ENCODE measurements around the gene TUFM. TPM values are rescaled to one million over a fixed set of nuclear protein-coding genes. Genes with fewer than 3 reads are reported as not detected.

TUFM gene
- total RNA-seq, 2 experiments from 2014 or later: 156 to 199 TPM

DNA sequence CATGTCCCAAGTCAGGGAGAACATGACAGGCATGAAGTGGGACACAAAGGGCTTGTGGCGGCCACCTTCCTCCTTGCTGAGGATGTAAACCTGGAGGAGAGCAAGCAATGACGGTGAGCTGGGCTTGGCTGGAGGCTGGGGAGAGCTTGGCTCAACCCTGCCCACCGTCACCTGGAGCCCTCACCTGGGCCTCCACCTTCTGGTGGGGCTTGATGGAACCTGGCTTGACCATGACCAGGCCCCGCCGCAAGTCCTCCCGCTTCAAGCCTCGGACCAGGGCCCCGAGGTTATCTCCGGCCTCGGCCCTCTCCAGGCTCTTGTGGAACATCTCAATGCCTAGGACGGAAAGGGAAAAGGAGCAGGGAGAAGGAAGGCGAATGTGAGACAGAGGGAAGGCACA lies 2.4 kb downstream of the TUFM start:
- ATAC-seq: no peak
- H3K27ac Mint-ChIP-seq: no peak overlapping the region
- CTCF ChIA-PET: interaction anchor here (1.2 kb wide), 1 partner anchor 21 kb away, joined by 4 read pairs; no protein-coding TSS in a partner anchor
- H3K9me3 Mint-ChIP-seq (ENCODE audit: low read depth): no peaks in the 10 kb centered on the region
- no peak for DNase-seq
- peaks cover 23% of the 10 kb centered on the region for H3K4me1 Mint-ChIP-seq
- H3K27me3 Mint-ChIP-seq: no peaks in the 10 kb centered on the region
- no peak overlapping the region for H3K4me3 Mint-ChIP-seq
- H3K36me3 Mint-ChIP-seq: peaks cover 23% of the 10 kb centered on the region

DNA sequence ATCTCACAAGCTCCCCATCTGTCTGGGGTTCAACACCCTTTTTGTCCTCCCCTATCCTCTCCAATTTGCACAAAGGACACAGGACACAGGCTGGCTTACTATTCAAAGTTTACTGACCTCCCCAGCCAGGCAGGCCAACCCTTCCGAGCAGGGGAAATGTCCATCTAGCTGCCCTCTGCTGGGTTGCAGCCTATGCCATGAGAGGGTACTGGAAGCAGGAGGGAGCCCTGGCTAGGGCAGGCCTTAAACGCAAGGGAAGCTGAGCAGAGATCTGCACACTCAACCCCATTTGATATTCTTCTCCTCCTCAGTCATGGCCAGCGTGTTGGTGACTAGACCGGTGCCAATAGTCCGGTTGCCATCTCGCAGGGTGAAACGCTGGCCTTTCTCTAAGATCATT lies 3.5 kb downstream of the TUFM start:
- ATAC-seq: no peak
- Mint-ChIP-seq H3K4me1 (peaks cover 25% of the 10 kb centered on the region), H3K9me3 (ENCODE audit: low read depth) (no peaks in the 10 kb centered on the region), H3K4me3 (no peak overlapping the region), H3K27me3 (no peaks in the 10 kb centered on the region), H3K36me3 (peaks cover 31% of the 10 kb centered on the region), H3K27ac (no peak overlapping the region)
- CTCF ChIA-PET: interaction anchor here (1.2 kb wide), 1 partner anchor 22 kb away, joined by 4 read pairs; no protein-coding TSS in a partner anchor
- no peak for DNase-seq

DNA sequence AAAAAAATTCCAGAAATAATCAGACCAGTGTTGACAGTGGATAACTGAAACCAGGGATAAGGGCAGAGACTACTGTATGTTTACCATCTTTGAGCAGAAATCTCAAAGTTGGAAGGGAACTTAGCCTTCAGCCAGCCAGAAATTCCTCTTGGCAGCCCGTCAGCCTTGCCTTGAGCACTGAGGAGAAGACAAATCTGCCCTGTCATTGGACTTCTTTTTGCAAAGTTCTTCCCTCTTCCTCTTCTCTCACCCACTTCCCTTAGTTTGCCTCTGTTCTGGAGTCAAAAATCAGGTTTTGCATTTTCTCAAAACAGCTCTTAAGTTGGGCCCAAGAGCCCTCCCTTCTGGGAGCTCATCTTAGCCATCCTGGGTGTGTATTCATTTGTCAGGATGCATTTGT lies 6.2 kb downstream of the TUFM start:
- ATAC-seq (no peak), DNase-seq (no peak)
- Mint-ChIP-seq H3K36me3 (peaks cover 40% of the 10 kb centered on the region), H3K27ac (no peak overlapping the region), H3K27me3 (no peaks in the 10 kb centered on the region), H3K4me1 (peaks cover 8% of the 10 kb centered on the region), H3K9me3 (ENCODE audit: low read depth) (no peaks in the 10 kb centered on the region), H3K4me3 (no peak overlapping the region)
- CTCF ChIA-PET: no interaction called here

DNA sequence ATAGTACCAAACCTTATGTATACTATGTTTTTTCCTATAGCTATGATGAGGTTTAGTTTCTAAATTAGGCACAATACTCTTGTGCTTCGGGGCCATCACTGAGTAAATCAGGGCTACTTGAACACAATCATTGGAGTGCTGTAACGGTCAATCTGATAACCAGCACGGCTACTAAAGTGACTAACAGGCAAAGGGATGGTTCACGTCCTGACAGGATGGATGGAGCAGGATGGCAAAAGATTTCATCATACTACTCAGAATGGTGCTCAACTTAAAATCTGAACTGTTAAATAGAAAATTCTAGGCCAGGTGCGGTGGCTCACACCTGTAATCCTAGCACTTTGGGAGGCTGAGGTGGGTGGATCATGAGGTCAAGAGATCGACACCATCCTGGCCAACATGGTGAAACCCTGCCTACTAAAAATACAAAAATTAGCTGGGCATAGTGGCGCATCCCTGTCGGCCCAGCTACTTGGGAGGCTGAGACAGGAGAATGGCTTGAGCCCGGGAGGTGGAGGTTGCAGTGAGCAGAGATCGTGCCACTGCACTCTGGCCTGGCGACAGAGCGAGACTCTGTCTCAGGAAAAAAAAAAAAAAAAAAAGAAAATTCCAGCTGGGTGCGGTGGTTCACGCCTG lies 7.0 kb downstream of the TUFM start:
- Mint-ChIP-seq H3K9me3 (ENCODE audit: low read depth) (no peaks in the 10 kb centered on the region), H3K4me3 (no peak overlapping the region), H3K36me3 (peaks cover 45% of the 10 kb centered on the region), H3K27me3 (no peaks in the 10 kb centered on the region), H3K27ac (no peak overlapping the region), H3K4me1 (peaks cover 2% of the 10 kb centered on the region)
- ATAC-seq: no peak
- CTCF ChIA-PET: no interaction called here
- DNase-seq: no peak

DNA sequence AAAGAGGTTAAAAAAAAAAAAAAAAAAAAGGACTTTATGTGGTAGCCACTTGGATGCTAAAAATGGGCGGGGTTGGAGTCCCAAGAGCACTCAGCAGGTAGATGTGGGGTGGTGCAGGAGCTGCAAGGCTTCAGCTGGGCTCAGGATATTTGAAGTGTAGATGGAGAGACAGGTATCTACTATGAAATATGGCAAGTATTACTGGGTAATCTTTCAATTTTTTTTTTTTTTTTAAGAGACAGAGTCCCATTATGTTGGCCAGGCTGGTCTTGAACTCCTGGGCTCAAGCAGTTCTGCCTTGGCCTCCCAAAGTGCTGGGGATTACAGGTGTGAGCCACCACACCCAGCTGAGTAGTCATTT lies 7.6 kb downstream of the TUFM start:
- ATAC-seq (no peak), DNase-seq (no peak)
- H3K27ac Mint-ChIP-seq: peak overlapping the region; percentile 38
- no peak overlapping the region for H3K4me3 Mint-ChIP-seq
- H3K9me3 Mint-ChIP-seq (ENCODE audit: low read depth): no peaks in the 10 kb centered on the region
- H3K4me1 Mint-ChIP-seq: peaks cover 2% of the 10 kb centered on the region
- H3K36me3 Mint-ChIP-seq: peaks cover 50% of the 10 kb centered on the region
- CTCF ChIA-PET: interaction anchor here (1.5 kb wide), 1 partner anchor 16 kb away, joined by 6 read pairs; the partner anchor contains the start of gene ATXN2L
- no peaks in the 10 kb centered on the region for H3K27me3 Mint-ChIP-seq

DNA sequence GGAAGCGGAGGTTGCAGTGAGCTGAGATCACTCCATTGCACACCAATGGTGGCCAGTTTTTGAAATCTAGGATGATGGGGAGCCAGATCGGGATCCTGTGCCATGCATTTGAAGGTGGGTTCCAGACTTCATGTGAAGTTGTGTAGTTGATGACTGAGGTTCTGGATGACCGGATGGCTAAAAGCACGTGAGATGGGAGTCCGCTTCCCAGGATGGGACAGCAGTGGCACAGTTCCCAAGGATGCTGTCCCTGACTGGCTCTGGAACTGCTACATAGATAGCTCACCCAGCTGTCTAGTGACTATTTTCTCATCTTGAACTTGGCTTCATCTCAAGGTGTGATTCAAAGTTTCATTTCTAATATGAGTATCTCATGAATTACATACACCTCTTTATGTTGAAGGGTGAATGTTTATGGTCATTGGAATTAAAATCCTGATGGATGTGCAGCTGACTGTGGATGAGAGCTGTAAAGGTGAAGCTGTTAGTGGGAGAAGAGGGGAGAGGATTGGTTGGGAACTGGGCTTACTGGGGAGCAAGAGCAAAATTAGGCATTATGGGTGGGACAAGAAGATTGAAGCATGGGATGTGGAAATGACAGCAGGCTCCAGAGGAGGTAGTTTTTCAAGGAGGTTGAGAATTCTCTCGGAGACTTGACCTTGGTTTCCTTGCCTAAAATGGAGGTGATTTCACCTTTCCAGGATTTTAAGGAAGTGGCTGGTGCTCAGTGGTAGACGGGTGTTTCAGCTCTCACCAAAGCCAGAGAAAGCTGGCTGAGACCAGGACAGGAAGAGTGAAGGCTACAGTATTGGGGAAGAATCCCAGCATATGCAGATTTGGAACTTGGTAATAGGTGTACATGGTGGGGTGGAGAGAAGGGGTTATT lies 8.2 kb downstream of the TUFM start:
- H3K27me3 Mint-ChIP-seq: no peaks in the 10 kb centered on the region
- peaks cover 53% of the 10 kb centered on the region for H3K36me3 Mint-ChIP-seq
- DNase-seq: no peak
- peak overlapping the region; percentile 38 for H3K27ac Mint-ChIP-seq
- H3K9me3 Mint-ChIP-seq (ENCODE audit: low read depth): no peaks in the 10 kb centered on the region
- CTCF ChIA-PET: interaction anchor here (1.5 kb wide), 1 partner anchor 15 kb away, joined by 6 read pairs; the partner anchor contains the start of gene ATXN2L
- no peak overlapping the region for H3K4me3 Mint-ChIP-seq
- H3K4me1 Mint-ChIP-seq: peaks cover 2% of the 10 kb centered on the region
- no peak for ATAC-seq

DNA sequence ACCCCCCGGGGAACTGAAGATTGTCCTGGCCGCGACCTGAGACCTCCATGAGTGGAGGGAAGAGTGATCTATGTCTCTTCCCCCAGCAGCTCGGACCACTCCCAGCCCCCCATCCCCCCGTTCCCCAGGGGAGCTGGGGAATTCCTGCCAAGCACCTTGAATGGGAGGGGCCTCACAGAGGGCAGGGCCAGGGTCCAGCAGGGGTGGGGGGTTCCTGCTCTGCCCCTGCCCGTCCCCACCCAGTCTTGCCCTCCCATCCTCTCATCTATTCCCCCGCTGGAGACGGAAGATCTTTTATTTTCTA lies 9.4 kb downstream of the TUFM start:
- H3K4me1 Mint-ChIP-seq: peaks cover 3% of the 10 kb centered on the region

DNA sequence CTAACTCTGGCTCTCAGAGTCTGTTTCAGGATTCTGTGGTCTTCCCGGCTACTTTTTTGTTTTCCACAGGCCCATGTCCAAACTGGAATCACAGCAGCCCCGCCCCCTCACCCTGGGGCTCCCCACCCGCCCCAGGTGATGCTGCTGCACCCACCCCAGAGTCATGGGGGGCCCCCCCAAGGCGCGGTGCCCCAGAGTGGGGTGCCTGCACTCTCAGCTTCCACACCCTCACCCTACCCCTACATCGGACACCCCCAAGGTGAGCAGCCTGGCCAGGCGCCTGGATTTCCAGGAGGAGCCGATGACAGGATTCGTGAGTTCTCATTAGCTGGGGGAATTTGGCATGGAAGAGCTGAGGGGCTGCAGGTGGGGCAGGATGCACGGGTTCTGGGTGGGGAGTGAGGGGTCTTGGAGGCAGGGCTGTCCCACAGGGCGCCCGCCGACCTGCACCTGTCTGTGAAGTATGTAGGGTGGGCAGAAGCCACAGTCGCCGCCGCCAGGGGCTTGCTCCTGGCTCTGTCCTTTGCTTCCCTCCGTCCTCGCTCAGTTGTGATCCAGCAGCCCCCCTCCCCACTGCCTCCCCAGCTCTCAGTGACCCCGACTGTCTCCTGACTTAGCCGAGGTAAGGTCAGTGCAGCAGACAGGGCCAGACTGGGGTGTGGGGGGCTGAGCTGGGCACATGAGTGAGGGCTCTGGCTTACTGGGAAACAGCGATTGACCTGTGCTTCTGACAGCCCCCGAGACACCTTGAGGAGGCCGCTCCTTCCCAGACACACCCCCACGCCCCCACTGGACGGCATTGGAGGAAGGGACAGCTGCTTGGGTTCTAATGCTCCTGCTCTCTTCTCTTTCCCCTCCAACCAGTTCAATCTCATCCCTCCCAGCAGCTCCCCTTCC lies 10.0 kb downstream of the TUFM start:
- no peak overlapping the region for H3K4me3 Mint-ChIP-seq
- peaks cover 3% of the 10 kb centered on the region for H3K4me1 Mint-ChIP-seq
- H3K27me3 Mint-ChIP-seq: no peaks in the 10 kb centered on the region
- H3K36me3 Mint-ChIP-seq: peaks cover 54% of the 10 kb centered on the region
- no peaks in the 10 kb centered on the region for H3K9me3 Mint-ChIP-seq (ENCODE audit: low read depth)
- CTCF ChIA-PET: no interaction called here
- ATAC-seq (no peak), DNase-seq (no peak)
- H3K27ac Mint-ChIP-seq: no peak overlapping the region

More for the DNA sequence above, 9.4 kb downstream of the TUFM start:
- H3K27me3 Mint-ChIP-seq: no peaks in the 10 kb centered on the region
- H3K36me3 Mint-ChIP-seq: peaks cover 55% of the 10 kb centered on the region
- no peak overlapping the region for H3K4me3 Mint-ChIP-seq
- no peak overlapping the region for H3K27ac Mint-ChIP-seq
- H3K9me3 Mint-ChIP-seq (ENCODE audit: low read depth): no peaks in the 10 kb centered on the region
- CTCF ChIA-PET: no interaction called here
- ATAC-seq (no peak), DNase-seq (no peak)

DNA sequence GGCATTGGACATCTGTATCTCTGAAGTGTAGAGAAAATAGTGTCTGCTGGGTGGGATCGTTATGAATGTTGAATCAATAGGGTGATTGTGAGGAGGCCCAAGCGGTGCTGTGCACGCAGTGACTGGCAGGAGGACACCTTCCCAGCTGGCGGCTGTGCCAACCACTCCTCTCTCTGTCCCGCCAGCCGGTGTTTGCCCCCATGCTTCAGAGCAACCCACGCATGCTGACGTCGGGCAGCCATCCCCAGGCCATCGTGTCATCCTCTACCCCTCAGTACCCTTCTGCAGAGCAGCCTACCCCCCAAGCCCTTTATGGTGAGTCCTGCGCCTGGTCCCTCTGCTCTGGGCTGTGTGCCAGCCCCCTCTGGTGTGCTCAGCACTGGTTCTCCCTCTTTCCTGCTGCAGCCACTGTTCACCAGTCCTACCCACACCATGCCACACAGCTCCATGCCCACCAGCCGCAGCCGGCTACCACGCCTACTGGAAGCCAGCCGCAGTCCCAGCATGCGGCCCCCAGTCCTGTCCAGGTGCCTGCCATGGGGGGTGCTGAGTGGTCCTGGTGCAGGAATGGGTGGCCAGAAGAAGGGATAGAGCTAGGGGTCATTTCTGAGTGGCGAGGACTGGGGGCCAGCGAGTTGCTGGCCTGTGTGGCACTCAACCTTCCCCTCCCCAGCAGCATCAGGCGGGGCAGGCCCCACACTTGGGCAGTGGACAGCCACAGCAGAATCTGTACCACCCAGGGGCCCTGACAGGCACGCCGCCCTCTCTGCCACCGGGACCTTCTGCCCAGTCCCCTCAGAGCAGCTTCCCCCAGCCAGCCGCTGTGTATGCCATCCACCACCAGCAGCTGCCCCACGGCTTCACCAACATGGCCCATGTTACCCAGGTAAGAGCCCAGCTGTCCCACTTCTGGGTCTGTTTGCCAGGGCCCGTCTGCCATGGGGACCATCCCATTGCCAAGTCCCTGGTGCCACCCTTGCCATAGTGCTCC lies 11.0 kb downstream of the TUFM start:
- CTCF ChIA-PET: no interaction called here
- peak; percentile 9 for ATAC-seq

DNA sequence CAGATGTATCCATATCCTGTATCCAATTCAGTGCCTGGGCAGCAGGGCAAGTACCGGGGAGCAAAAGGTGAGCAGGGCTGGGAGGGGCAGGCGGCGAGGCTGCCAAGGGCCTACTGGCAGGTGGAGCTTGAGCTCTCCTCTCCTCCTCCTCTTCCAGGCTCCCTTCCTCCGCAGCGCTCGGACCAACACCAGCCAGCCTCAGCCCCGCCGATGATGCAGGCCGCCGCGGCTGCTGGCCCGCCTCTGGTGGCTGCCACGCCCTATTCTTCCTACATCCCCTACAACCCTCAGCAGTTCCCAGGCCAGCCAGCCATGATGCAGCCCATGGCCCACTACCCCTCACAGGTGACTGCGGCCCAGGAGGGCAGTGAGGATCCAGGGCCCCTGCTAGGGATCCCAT lies 11.8 kb downstream of the TUFM start:
- DNase-seq: no peak
- H3K27me3 Mint-ChIP-seq: no peaks in the 10 kb centered on the region
- H3K4me1 Mint-ChIP-seq: peaks cover 7% of the 10 kb centered on the region
- no peak overlapping the region for H3K4me3 Mint-ChIP-seq
- CTCF ChIA-PET: no interaction called here
- peaks cover 72% of the 10 kb centered on the region for H3K36me3 Mint-ChIP-seq
- no peak overlapping the region for H3K27ac Mint-ChIP-seq
- ATAC-seq: no peak
- H3K9me3 Mint-ChIP-seq (ENCODE audit: low read depth): no peaks in the 10 kb centered on the region

More for the DNA sequence above, 11.0 kb downstream of the TUFM start:
- H3K27ac Mint-ChIP-seq: no peak overlapping the region
- H3K27me3 Mint-ChIP-seq: no peaks in the 10 kb centered on the region
- DNase-seq: no peak
- peaks cover 5% of the 10 kb centered on the region for H3K4me1 Mint-ChIP-seq
- peaks cover 63% of the 10 kb centered on the region for H3K36me3 Mint-ChIP-seq
- no peak overlapping the region for H3K4me3 Mint-ChIP-seq
- H3K9me3 Mint-ChIP-seq (ENCODE audit: low read depth): no peaks in the 10 kb centered on the region

DNA sequence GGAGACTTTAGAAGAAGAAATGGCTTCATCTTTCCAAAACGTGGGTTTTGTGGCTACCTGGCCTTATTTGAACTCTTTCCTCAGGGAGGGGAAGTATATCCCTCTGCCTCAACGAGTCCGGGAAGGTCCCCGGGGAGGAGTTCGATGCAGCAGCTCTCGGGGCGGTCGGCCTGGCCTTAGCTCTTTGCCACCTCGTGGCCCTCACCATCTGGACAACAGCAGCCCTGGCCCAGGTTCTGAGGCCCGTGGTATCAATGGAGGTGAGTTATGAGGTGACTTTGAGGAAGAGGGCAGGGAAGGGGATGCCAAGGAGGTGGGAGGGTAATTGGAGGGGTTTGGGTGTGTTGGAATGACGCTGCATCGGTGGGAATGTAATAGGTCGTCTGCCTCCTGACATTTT lies 15.6 kb downstream of the TUFM start:
- CTCF ChIA-PET: no interaction called here
- DNase-seq (no peak), ATAC-seq (no peak)
- H3K27ac Mint-ChIP-seq: no peak overlapping the region
- no peak overlapping the region for H3K4me3 Mint-ChIP-seq
- H3K36me3 Mint-ChIP-seq: peaks cover 85% of the 10 kb centered on the region
- peaks cover 31% of the 10 kb centered on the region for H3K4me1 Mint-ChIP-seq
- H3K9me3 Mint-ChIP-seq (ENCODE audit: low read depth): no peaks in the 10 kb centered on the region
- H3K27me3 Mint-ChIP-seq: no peaks in the 10 kb centered on the region

DNA sequence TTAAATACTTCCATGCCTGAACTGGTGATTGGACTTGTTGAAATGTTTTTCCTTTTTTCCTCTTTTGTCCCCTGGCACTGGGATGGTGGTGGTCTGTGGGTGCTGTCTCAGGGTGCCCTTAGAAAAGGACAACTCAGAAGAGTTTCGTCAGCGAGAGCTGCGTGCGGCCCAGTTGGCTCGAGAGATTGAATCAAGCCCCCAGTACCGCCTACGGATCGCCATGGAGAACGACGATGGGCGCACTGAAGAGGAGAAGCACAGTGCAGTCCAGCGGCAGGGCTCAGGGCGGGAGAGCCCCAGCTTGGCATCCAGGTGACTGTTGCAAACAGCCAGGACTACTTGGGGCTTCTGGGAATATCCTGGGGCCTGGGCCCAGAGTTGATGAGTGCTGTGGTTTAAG lies 16.4 kb downstream of the TUFM start:
- CTCF ChIA-PET: interaction anchor here (1.8 kb wide), 1 partner anchor 115 kb away, joined by 5 read pairs; no protein-coding TSS in a partner anchor
- Mint-ChIP-seq H3K27ac (no peak overlapping the region), H3K4me1 (peaks cover 38% of the 10 kb centered on the region), H3K27me3 (no peaks in the 10 kb centered on the region), H3K36me3 (peaks cover 85% of the 10 kb centered on the region), H3K9me3 (ENCODE audit: low read depth) (no peaks in the 10 kb centered on the region), H3K4me3 (no peak overlapping the region)
- no peak for ATAC-seq
- DNase-seq: no peak
